ENCODE measurements around the gene SH2D1B.

DNA sequence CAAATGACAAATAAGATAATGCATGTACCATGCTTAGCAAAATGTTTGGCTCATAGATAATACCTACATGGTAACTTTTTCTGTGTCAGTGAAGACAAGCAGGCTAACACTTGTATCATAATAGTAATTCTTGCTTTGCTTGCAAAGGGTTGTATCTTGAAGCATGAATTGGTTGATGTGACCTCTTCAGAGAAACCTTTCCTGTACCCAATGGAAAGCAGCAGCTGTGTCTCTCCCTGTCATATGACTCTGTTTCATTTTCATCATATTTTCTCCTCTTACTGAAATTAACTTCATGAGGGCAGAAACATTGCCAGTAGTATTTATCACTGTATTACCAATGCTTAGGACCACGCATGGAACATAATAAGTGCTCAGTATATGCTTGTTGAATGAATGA lies 4.4 kb downstream of the SH2D1B start:
- no peak for TF ChIP-seq POLR2A (IDR thresholded peaks at IDR 0.05)
- TF ChIP-seq, protein P1, sequence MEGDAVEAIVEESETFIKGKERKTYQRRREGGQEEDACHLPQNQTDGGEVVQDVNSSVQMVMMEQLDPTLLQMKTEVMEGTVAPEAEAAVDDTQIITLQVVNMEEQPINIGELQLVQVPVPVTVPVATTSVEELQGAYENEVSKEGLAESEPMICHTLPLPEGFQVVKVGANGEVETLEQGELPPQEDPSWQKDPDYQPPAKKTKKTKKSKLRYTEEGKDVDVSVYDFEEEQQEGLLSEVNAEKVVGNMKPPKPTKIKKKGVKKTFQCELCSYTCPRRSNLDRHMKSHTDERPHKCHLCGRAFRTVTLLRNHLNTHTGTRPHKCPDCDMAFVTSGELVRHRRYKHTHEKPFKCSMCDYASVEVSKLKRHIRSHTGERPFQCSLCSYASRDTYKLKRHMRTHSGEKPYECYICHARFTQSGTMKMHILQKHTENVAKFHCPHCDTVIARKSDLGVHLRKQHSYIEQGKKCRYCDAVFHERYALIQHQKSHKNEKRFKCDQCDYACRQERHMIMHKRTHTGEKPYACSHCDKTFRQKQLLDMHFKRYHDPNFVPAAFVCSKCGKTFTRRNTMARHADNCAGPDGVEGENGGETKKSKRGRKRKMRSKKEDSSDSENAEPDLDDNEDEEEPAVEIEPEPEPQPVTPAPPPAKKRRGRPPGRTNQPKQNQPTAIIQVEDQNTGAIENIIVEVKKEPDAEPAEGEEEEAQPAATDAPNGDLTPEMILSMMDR (IDR thresholded peaks at IDR 0.05), result no peak
